Measurements from ENCODE around the gene NLGN1. TPM values are rescaled to one million over a fixed set of nuclear protein-coding genes. Genes with fewer than 3 reads are reported as not detected.

The NLGN1 gene
- total and polyA plus RNA-seq, 2 experiments from 2014 or later = 5.3 to 10.9 TPM

- no peak for TF ChIP-seq CTCF (IDR thresholded peaks at IDR 0.05; ENCODE audit: low read depth, low read length)
- H3K27me3 ChIP-seq = no peaks in the 10 kb centered on the region
- no peak for DNase-seq (ENCODE audit: low read depth in 1 of 2, low spot score in 1 of 2)
- H3K27ac ChIP-seq = no peak overlapping the region
- no peaks in the 10 kb centered on the region for H3K9me3 ChIP-seq (ENCODE audit: low read depth)
- H3K4me3 ChIP-seq = no peak overlapping the region
- peaks cover 14% of the 10 kb centered on the region for H3K4me1 ChIP-seq (ENCODE audit: low read depth)
- H3K36me3 ChIP-seq = no peaks in the 10 kb centered on the region
These were observed 505.3 kb downstream of the NLGN1 start for GRCh38 chr3:173902871-173903270.

- TF ChIP-seq CTCF (IDR thresholded peaks at IDR 0.05; ENCODE audit: low read depth, low read length) = no peak
- no peak overlapping the region for H3K4me3 ChIP-seq
- no peaks in the 10 kb centered on the region for H3K27me3 ChIP-seq
- H3K27ac ChIP-seq = no peak overlapping the region
- H3K36me3 ChIP-seq = no peaks in the 10 kb centered on the region
- peaks cover 14% of the 10 kb centered on the region for H3K4me1 ChIP-seq (ENCODE audit: low read depth)
- no peaks in the 10 kb centered on the region for H3K9me3 ChIP-seq (ENCODE audit: low read depth)
- DNase-seq (ENCODE audit: low read depth in 1 of 2, low spot score in 1 of 2) = no peak
These were observed 507.8 kb downstream of the NLGN1 start for GRCh38 chr3:173905381-173905780.

- H3K4me3 ChIP-seq = no peak overlapping the region
- no peaks in the 10 kb centered on the region for H3K9me3 ChIP-seq (ENCODE audit: low read depth)
- H3K27me3 ChIP-seq = no peaks in the 10 kb centered on the region
- no peak overlapping the region for H3K27ac ChIP-seq
- no peaks in the 10 kb centered on the region for H3K36me3 ChIP-seq
- peaks cover 30% of the 10 kb centered on the region for H3K4me1 ChIP-seq (ENCODE audit: low read depth)
- TF ChIP-seq CTCF (IDR thresholded peaks at IDR 0.05; ENCODE audit: low read depth, low read length) = no peak
- peak in 1 of 2 donors; percentile 83 for DNase-seq (ENCODE audit: low read depth in 1 of 2, low spot score in 1 of 2)
These were observed 513.9 kb downstream of the NLGN1 start for GRCh38 chr3:173911446-173911845.

GRCh38 chr3:173912126-173912525 lies 514.6 kb downstream of the NLGN1 start:
- no peak overlapping the region for H3K27ac ChIP-seq
- H3K27me3 ChIP-seq = no peaks in the 10 kb centered on the region
- TF ChIP-seq CTCF (IDR thresholded peaks at IDR 0.05; ENCODE audit: low read depth, low read length) = no peak
- H3K4me3 ChIP-seq = no peak overlapping the region
- no peaks in the 10 kb centered on the region for H3K9me3 ChIP-seq (ENCODE audit: low read depth)
- no peaks in the 10 kb centered on the region for H3K36me3 ChIP-seq
- no peak for DNase-seq (ENCODE audit: low read depth in 1 of 2, low spot score in 1 of 2)
- peaks cover 30% of the 10 kb centered on the region for H3K4me1 ChIP-seq (ENCODE audit: low read depth)

- no peak for TF ChIP-seq CTCF (IDR thresholded peaks at IDR 0.05; ENCODE audit: low read depth, low read length)
- peaks cover 30% of the 10 kb centered on the region for H3K4me1 ChIP-seq (ENCODE audit: low read depth)
- peak; percentile 60 to 89 for DNase-seq (ENCODE audit: low read depth in 1 of 2, low spot score in 1 of 2)
- no peak overlapping the region for H3K4me3 ChIP-seq
- H3K36me3 ChIP-seq = no peaks in the 10 kb centered on the region
- H3K27ac ChIP-seq = peak overlapping the region; percentile 31
- no peaks in the 10 kb centered on the region for H3K9me3 ChIP-seq (ENCODE audit: low read depth)
- no peaks in the 10 kb centered on the region for H3K27me3 ChIP-seq
These were observed 515.9 kb downstream of the NLGN1 start for GRCh38 chr3:173913397-173913796.

- H3K4me1 ChIP-seq (ENCODE audit: low read depth) = peaks cover 30% of the 10 kb centered on the region
- no peaks in the 10 kb centered on the region for H3K9me3 ChIP-seq (ENCODE audit: low read depth)
- no peak for TF ChIP-seq CTCF (IDR thresholded peaks at IDR 0.05; ENCODE audit: low read depth, low read length)
- peak overlapping the region; percentile 31 for H3K27ac ChIP-seq
- DNase-seq (ENCODE audit: low read depth in 1 of 2, low spot score in 1 of 2) = no peak
- no peak overlapping the region for H3K4me3 ChIP-seq
- no peaks in the 10 kb centered on the region for H3K27me3 ChIP-seq
- H3K36me3 ChIP-seq = no peaks in the 10 kb centered on the region
These were observed 516.5 kb downstream of the NLGN1 start for GRCh38 chr3:173913974-173914421.

Measured in cardiac muscle cell (in vitro differentiated cells and primary cell).